ENCODE data around the gene TMED5. TPM values are rescaled to one million over a fixed set of nuclear protein-coding genes. Genes with fewer than 3 reads are reported as not detected.
"Not testable (repeated sequence)": the region's sequence is repeated elsewhere in the genome, so short reads cannot be mapped to it uniquely, and the experiment has no call there.

Gene TMED5
- 40.8 TPM for total RNA-seq

DNA sequence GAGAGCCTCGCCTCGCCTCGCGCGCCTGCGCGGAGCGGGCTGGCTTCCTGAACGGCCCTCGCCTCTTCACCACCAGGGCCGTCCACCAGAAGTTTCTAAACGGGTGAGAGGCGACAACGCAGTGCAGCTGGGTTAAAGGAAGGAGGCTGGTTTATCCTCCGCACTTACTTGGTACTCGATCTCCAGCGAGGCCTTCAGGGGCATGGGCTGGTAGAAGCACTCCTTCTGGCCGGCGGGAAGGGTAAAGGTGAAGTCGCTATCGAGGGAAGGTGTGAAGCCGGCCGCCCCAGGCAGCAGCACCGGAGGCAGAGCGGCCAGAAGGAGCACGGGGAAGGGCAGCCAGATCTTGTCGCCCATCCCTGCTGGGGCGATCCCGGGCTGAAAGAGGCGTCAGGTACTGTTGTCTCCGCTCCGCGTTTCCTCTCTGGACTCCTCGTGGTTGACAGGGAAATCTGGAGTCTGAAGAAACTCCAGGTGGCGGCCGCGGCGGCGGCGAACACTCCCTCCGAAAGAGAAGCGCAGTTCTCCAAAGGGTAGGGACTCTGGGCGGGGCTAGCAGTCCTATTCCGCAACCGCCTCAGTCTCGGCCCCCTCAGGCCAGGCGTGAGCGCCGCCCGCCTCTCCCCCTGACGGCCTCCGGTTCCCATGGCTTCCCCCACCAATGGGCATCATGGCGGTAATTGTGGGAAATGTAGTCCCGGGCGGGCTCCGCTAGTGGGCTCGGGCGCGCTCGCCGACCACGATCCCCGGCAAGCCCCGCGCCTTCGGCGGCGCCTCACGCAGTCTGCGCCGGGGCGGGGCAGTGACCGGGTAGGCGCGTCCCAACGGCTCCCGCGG, at the start of gene TMED5:
Gene TMED5, minus strand, starts transcription at position 528 of the 837 bp plus-strand sequence. Its CDS starts 171 bp downstream, at position 357.
- no peaks in the 10 kb centered on the region for H3K36me3 ChIP-seq

DNA sequence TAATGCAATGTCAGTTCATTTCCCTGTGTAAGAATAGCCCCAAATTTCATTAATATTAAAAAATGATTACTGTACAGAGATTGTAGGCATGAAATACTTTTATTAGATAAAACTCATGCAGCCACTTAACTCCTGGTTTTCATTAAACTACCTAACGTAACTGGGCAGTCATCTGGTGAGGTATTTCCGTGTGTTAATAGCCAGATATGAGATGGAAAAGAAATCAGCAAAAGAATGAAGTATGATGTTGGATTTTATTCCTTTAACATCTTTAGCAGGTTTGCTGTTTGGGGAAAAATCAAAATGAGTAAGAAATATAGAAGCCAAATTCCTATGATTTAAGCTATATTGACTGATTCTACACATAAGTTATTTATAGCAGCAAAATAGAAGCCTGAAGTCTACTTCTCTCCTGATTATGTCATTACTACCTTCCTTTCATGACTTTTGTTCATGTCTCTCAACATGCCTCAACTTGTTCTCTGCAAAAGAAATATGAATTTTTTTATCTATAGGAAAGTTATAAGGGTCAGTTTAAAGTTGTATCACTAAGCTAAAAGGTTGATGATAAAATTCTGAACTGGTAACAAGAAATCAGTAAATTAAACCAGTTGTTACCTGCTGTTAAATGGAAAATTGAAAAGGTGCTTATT, 42.9 kb upstream of the TMED5 start:
- intact Hi-C loops (cut with DNase I), result no loop called here
- Histone ChIP-seq H3K4me1 (no peaks in the 10 kb centered on the region), H3K27me3 (no peaks in the 10 kb centered on the region), H3K4me3 (no peak overlapping the region), H3K27ac (no peak overlapping the region), H3K36me3 (no peaks in the 10 kb centered on the region), H3K9me3 (no peaks in the 10 kb centered on the region)
- no peak for TF ChIP-seq POLR2AphosphoS5 (IDR thresholded peaks at IDR 0.05; ENCODE audit: insufficient read depth in 1 of 2, low read depth in 1 of 2)
- TF ChIP-seq, protein P1, sequence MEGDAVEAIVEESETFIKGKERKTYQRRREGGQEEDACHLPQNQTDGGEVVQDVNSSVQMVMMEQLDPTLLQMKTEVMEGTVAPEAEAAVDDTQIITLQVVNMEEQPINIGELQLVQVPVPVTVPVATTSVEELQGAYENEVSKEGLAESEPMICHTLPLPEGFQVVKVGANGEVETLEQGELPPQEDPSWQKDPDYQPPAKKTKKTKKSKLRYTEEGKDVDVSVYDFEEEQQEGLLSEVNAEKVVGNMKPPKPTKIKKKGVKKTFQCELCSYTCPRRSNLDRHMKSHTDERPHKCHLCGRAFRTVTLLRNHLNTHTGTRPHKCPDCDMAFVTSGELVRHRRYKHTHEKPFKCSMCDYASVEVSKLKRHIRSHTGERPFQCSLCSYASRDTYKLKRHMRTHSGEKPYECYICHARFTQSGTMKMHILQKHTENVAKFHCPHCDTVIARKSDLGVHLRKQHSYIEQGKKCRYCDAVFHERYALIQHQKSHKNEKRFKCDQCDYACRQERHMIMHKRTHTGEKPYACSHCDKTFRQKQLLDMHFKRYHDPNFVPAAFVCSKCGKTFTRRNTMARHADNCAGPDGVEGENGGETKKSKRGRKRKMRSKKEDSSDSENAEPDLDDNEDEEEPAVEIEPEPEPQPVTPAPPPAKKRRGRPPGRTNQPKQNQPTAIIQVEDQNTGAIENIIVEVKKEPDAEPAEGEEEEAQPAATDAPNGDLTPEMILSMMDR (IDR thresholded peaks at IDR 0.05), result no peak
- TF ChIP-seq POLR2A (IDR thresholded peaks at IDR 0.05), result no peak
- no peak for DNase-seq (ENCODE audit: extremely low spot score in 2 of 2)

More for the DNA sequence above, at the start of gene TMED5:
- H3K27ac ChIP-seq, result peak within 1 kb of the TSS; percentile 99
- H3K9me3 ChIP-seq, result no peaks in the 10 kb centered on the region
- peak in 1 of 2 donors; percentile 99 for DNase-seq (ENCODE audit: extremely low spot score in 2 of 2)
- H3K4me1 ChIP-seq, result peaks cover 36% of the 10 kb centered on the region
- no peaks in the 10 kb centered on the region for H3K27me3 ChIP-seq
- TF ChIP-seq POLR2A (IDR thresholded peaks at IDR 0.05) (peak in 1 of 2 donors; percentile 98), POLR2AphosphoS5 (IDR thresholded peaks at IDR 0.05; ENCODE audit: insufficient read depth in 1 of 2, low read depth in 1 of 2) (peak; percentile 74 to 100)
- TF ChIP-seq, protein P1 (IDR thresholded peaks at IDR 0.05), result peak in 1 of 3 experiments; percentile 16
- H3K4me3 ChIP-seq, result peak within 1 kb of the TSS; percentile 97 to 99
- intact Hi-C loops (cut with DNase I), result no loop called here

DNA sequence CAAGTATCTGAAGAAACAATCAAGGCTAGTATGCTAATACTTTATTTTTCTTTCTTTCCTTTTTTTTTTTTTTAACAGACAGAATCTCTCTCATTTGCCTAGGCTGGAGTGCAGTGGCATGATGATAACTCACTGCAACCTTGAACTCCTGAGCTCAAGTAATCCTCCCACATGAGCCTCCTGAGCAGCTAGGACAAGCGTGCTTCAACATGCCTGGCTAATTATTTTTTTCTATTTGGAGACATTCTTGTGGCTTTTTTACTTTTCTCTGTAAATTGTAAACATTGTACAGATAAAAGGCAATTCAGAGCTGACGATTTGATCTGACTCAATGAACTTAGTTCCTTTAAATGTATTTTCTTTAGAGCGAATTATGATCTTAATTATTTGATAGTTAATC, 41.7 kb upstream of the TMED5 start:
- Histone ChIP-seq H3K27ac (no peak overlapping the region), H3K4me3 (no peak overlapping the region), H3K36me3 (no peaks in the 10 kb centered on the region), H3K4me1 (no peaks in the 10 kb centered on the region), H3K27me3 (no peaks in the 10 kb centered on the region), H3K9me3 (no peaks in the 10 kb centered on the region)
- TF ChIP-seq POLR2AphosphoS5 (IDR thresholded peaks at IDR 0.05; ENCODE audit: insufficient read depth in 1 of 2, low read depth in 1 of 2) (no peak), POLR2A (IDR thresholded peaks at IDR 0.05) (no peak)
- TF ChIP-seq, protein P1 (IDR thresholded peaks at IDR 0.05), result no peak
- no peak for DNase-seq (ENCODE audit: extremely low spot score in 2 of 2)
- intact Hi-C loops (cut with DNase I), result no loop called here

DNA sequence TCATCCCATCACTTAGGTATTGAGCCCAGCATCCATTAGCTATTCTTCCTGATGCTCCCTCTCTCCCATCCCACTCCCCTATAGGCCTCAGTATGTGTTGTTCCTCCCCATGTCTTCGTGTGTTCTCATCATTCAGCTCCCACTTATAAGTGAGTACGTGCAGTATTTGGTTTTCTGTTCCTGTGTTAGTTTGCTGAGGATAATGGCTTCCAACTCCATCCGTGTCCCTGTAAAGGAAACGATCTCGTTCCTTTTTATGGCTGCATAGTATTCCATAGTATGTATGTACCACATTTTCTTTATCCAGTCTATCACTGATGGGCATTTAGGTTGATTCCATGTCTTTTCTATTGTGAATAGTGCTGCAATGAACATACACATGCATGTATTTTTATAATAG, 40.5 kb upstream of the TMED5 start:
- H3K27me3 ChIP-seq; intact Hi-C loops (cut with DNase I); H3K4me3 ChIP-seq; H3K27ac ChIP-seq; H3K9me3 ChIP-seq; DNase-seq (ENCODE audit: extremely low spot score in 2 of 2); H3K4me1 ChIP-seq; H3K36me3 ChIP-seq: not testable (repeated sequence)

DNA sequence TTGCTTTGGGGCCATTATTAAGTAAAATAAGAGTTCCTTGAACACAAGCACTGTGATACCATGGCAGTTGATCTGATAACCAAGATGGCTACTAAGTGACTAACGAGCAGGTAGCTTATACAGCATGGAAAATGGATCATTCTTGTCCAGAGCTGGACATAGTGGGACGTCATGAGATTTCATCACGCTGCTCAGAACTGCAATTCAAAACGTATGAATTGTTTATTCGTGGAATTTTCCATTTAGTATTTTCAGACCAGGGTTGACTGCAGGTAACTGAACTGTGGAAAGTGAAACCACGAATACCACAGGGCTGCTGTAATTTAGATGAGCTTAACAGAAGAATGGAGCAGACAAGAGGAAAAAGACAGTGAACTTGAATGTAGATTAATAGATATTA, 39.2 kb upstream of the TMED5 start:
- Histone ChIP-seq H3K9me3 (no peaks in the 10 kb centered on the region), H3K27me3 (no peaks in the 10 kb centered on the region), H3K4me3 (no peak overlapping the region), H3K4me1 (no peaks in the 10 kb centered on the region), H3K36me3 (no peaks in the 10 kb centered on the region), H3K27ac (no peak overlapping the region)
- DNase-seq (ENCODE audit: extremely low spot score in 2 of 2), result no peak
- intact Hi-C loops (cut with DNase I), result no loop called here
- TF ChIP-seq POLR2AphosphoS5 (IDR thresholded peaks at IDR 0.05; ENCODE audit: insufficient read depth in 1 of 2, low read depth in 1 of 2) (no peak), POLR2A (IDR thresholded peaks at IDR 0.05) (no peak)
- TF ChIP-seq, protein P1 (IDR thresholded peaks at IDR 0.05), result no peak

Data from vagina (tissue), 2 donors.